SK-N-SH (cell line): ENCODE measurements around the gene LIN9. TPM values are rescaled to one million over a fixed set of nuclear protein-coding genes. Genes with fewer than 3 reads are reported as not detected.

Experiments
- CTCF ChIA-PET: fragments of 300-600, 350-600 bp; formaldehyde crosslinking; extraction: SDS; loops from one replicate; lab custom pipeline; 2021; lab: Yijun Ruan, JAX
- POLR2A ChIA-PET: fragments of 350-600 bp; sonication (Branson Sonifier 250); formaldehyde crosslinking; extraction: SDS; loops from one replicate; lab custom pipeline; 2020; ENCODE audit warnings: antibody characterized with exemption, inconsistent platforms; lab: Yijun Ruan, JAX
- DNase-seq: peaks from one replicate; pipeline ENCODE4 v3.0.0; 2012
- H2AFZ ChIP-seq: fragments of 200-600 bp; sonication (generic); 2 replicates; pipeline ENCODE4 v1.8.1; 2016; ENCODE audit warnings: antibody characterized with exemption, mild to moderate bottlenecking, low read depth
- H3F3A ChIP-seq: fragments of 200-600 bp; sonication (generic); replicated peaks from 2 replicates; pipeline ENCODE3; 2016; ENCODE audit warnings: antibody characterized with exemption, mild to moderate bottlenecking; ENCODE audit not compliant: insufficient read depth
- H3K27ac ChIP-seq, 2 experiments: fragments of 200-500 bp in 1 of 2; fragments of 200-600 bp in 1 of 2; sonication (Bioruptor generic) in 1 of 2; sonication (generic), shearing (Covaris generic) in 1 of 2; 2 replicates each; pipeline versions ENCODE4 v1.5.1 to v1.6.1; 2014 to 2016; ENCODE audit warnings: low read depth in 2 of 2, inconsistent platforms in 1 of 2, low read length in 1 of 2, mild to moderate bottlenecking in 1 of 2, mixed read lengths in 1 of 2
- H3K27me3 ChIP-seq: fragments of 200-600 bp; sonication (generic), shearing (Covaris generic); 2 replicates; pipeline ENCODE4 v1.6.1; 2016; ENCODE audit warnings: mixed run types; ENCODE audit not compliant: insufficient read depth
- H3K36me3 ChIP-seq, 2 experiments: fragments of 200-500 bp in 1 of 2; fragments of 200-600 bp in 1 of 2; sonication (Bioruptor generic) in 1 of 2; sonication (generic) in 1 of 2; replicated peaks in 1 of 2; 2 replicates each; pipeline versions ENCODE3 to v1.5.1; 2014 to 2016; ENCODE audit warnings: low read length in 1 of 2, mild to moderate bottlenecking in 1 of 2; ENCODE audit not compliant: insufficient read depth in 2 of 2, control insufficient read depth in 1 of 2
- H3K4me1 ChIP-seq, 2 experiments: fragments of 200-500 bp in 1 of 2; fragments of 200-600 bp in 1 of 2; sonication (Bioruptor generic) in 1 of 2; sonication (generic), shearing (Covaris generic) in 1 of 2; 2 replicates each; pipeline versions ENCODE4 v1.5.1 to v1.6.1; 2014 to 2016; ENCODE audit warnings: low read depth in 1 of 2, low read length in 1 of 2, mixed run types in 1 of 2; ENCODE audit not compliant: insufficient read depth in 2 of 2, control insufficient read depth in 1 of 2
- H3K4me2 ChIP-seq: fragments of 200-600 bp; sonication (generic), shearing (Covaris generic); 2 replicates; pipeline ENCODE4 v1.6.1; 2017; ENCODE audit warnings: mixed run types
- H3K4me3 ChIP-seq, 2 experiments: fragments of 200-500 bp in 1 of 2; fragments of 200-600 bp in 1 of 2; sonication (Bioruptor generic) in 1 of 2; sonication (generic), shearing (Covaris generic) in 1 of 2; 2 replicates each; pipeline versions ENCODE4 v1.5.1 to v1.8.1; 2014 to 2016; ENCODE audit warnings: low read depth in 2 of 2, inconsistent platforms in 1 of 2, low read length in 1 of 2, mild to moderate bottlenecking in 1 of 2, mixed read lengths in 1 of 2, moderate library complexity in 1 of 2
- H3K79me2 ChIP-seq: fragments of 200-600 bp; sonication (generic); 2 replicates; pipeline ENCODE4 v1.8.1; 2017; ENCODE audit warnings: mild to moderate bottlenecking; ENCODE audit not compliant: insufficient read depth
- H3K9ac ChIP-seq: fragments of 200-600 bp; sonication (generic); 2 replicates; pipeline ENCODE4 v1.6.1; 2017; ENCODE audit warnings: mixed run types
- H3K9me2 ChIP-seq: fragments of 200-600 bp; sonication (generic); 2 replicates; pipeline ENCODE4 v1.6.1; 2017; ENCODE audit warnings: mixed run types
- H3K9me3 ChIP-seq: fragments of 200-600 bp; sonication (generic); 2 replicates; pipeline ENCODE4 v1.6.1; 2017; ENCODE audit warnings: mixed run types, mild to moderate bottlenecking, moderate library complexity
- H4K20me1 ChIP-seq: fragments of 200-600 bp; sonication (generic); 2 replicates; pipeline ENCODE4 v1.6.1; 2017; ENCODE audit warnings: mild to moderate bottlenecking, mixed run types; ENCODE audit not compliant: insufficient read depth
- CTCF ChIP-seq: fragments of 200-600 bp; sonication (generic); IDR thresholded peaks from 2 replicates; pipeline ENCODE4 v1.6.1; 2017; ENCODE audit warnings: antibody characterized with exemption, mild to moderate bottlenecking, moderate library complexity
- EP300 ChIP-seq, 2 experiments: IDR thresholded peaks; 2 replicates each; pipeline versions ENCODE4 v1.4.0 to v1.6.1; 2012; ENCODE audit warnings: borderline replicate concordance in 1 of 2, low read depth in 1 of 2, low read length in 1 of 2
- GABPA ChIP-seq: IDR thresholded peaks from 2 replicates; pipeline ENCODE4 v1.4.0; 2012; ENCODE audit warnings: low read depth, mild to moderate bottlenecking
- IRF3 ChIP-seq: fragments of 150-350 bp; IDR thresholded peaks from 2 replicates; pipeline ENCODE4 v1.6.1; 2016; ENCODE audit warnings: mild to moderate bottlenecking, low read depth, low read length
- JUND ChIP-seq: IDR thresholded peaks from 2 replicates; pipeline ENCODE4 v1.4.0; 2012
- MAX ChIP-seq: IDR thresholded peaks from 2 replicates; pipeline ENCODE4 v1.4.0; 2012; ENCODE audit warnings: low read depth
- MEF2A ChIP-seq: IDR thresholded peaks from 2 replicates; pipeline ENCODE4 v1.4.0; 2012; ENCODE audit warnings: low read depth, borderline replicate concordance
- MXI1 ChIP-seq: IDR thresholded peaks from 2 replicates; pipeline ENCODE4 v1.6.1; 2012; ENCODE audit warnings: mild to moderate bottlenecking, low read depth, low read length, improper control_type of control experiment
- NRF1 ChIP-seq: IDR thresholded peaks from 2 replicates; pipeline ENCODE4 v1.6.1; 2012; ENCODE audit warnings: low read depth, mild to moderate bottlenecking, low read length
- POLR2AphosphoS5 ChIP-seq: IDR thresholded peaks from 2 replicates; pipeline ENCODE4 v1.6.1; 2012; ENCODE audit warnings: low read depth, low read length
- RAD21 ChIP-seq: IDR thresholded peaks from 2 replicates; pipeline ENCODE4 v1.6.1; 2012; ENCODE audit warnings: mild to moderate bottlenecking, low read length
- REST ChIP-seq: IDR thresholded peaks from 2 replicates; pipeline ENCODE4 v1.6.1; 2012; ENCODE audit warnings: mild to moderate bottlenecking, low read depth, low read length, moderate library complexity
- RXRA ChIP-seq: IDR thresholded peaks from 2 replicates; pipeline ENCODE4 v1.4.0; 2012; ENCODE audit warnings: low read depth, mild to moderate bottlenecking, borderline replicate concordance
- SMC3 ChIP-seq: IDR thresholded peaks from 2 replicates; pipeline ENCODE4 v1.6.1; 2012; ENCODE audit warnings: low read depth, low read length, improper control_type of control experiment
- TCF12 ChIP-seq: IDR thresholded peaks from 2 replicates; pipeline ENCODE4 v1.4.0; 2012
- USF2 ChIP-seq: fragments of 150-350 bp; IDR thresholded peaks from 2 replicates; pipeline ENCODE4 v1.6.1; 2017; ENCODE audit warnings: antibody characterized with exemption, low read length, low read depth, borderline replicate concordance
- WGBS: methylation state at CpG from one replicate; pipeline ENCODE4 v1.1.6; 2017; ENCODE audit warnings: low lambda C conversion rate; 5-methylcytosine and 5-hydroxymethylcytosine counted together
- polyA plus RNA-seq, 3 experiments: library from polyadenylated mRNA; depleted of rRNA; stranded (reverse); fragments of >200 nt; gene quantifications; 2 replicates each; pipeline ENCODE4 v1.2.3, GENCODE V29; 2012

Gene LIN9
- polyA plus RNA-seq, 1 of the 3 experiments (the other 2 are of a cell fraction): 1.7 TPM

GRCh38 chr1:226209307-226210059, 99.5 kb downstream of the LIN9 start:
- H3K27me3 ChIP-seq: no peaks in the 10 kb centered on the region
- POLR2A ChIA-PET: no interaction called here
- DNase-seq: no peak
- H3K27ac ChIP-seq: no peak overlapping the region
- H3K79me2 ChIP-seq: no peaks in the 10 kb centered on the region
- H3K4me1 ChIP-seq: no peaks in the 10 kb centered on the region
- H2AFZ ChIP-seq: no peak overlapping the region
- H3K36me3 ChIP-seq: no peaks in the 10 kb centered on the region
- no peak overlapping the region for H3K9ac ChIP-seq
- no peaks in the 10 kb centered on the region for H3K9me3 ChIP-seq
- H3K9me2 ChIP-seq: no peaks in the 10 kb centered on the region
- CTCF ChIA-PET: interaction anchor here (0.9 to 2.4 kb wide), 2 partner anchors 13 to 84 kb away, joined by 3 to 14 read pairs; no protein-coding TSS in a partner anchor
- 84% methylated on average over 12 of the region's 17 CpGs for WGBS
- H3K4me2 ChIP-seq: no peak overlapping the region
- no peak overlapping the region for H3K4me3 ChIP-seq
- no peaks in the 10 kb centered on the region for H3F3A ChIP-seq
- no peaks in the 10 kb centered on the region for H4K20me1 ChIP-seq
- no peak for TF ChIP-seq RXRA
- no peak for TF ChIP-seq POLR2AphosphoS5
- no peak for TF ChIP-seq CTCF
- TF ChIP-seq SMC3: no peak
- no peak for TF ChIP-seq JUND
- TF ChIP-seq GABPA: no peak
- TF ChIP-seq EP300 (IDR thresholded peaks at IDR 0.05; ENCODE audit: borderline replicate concordance in 1 of 2, low read depth in 1 of 2, low read length in 1 of 2): no peak

- no peaks in the 10 kb centered on the region for H3K27me3 ChIP-seq
- no peak for TF ChIP-seq GABPA
- no peak for TF ChIP-seq REST
- no peak for TF ChIP-seq IRF3
- TF ChIP-seq POLR2AphosphoS5: no peak
- TF ChIP-seq MEF2A: no peak
- no peak for TF ChIP-seq NRF1
- no peak for TF ChIP-seq MAX
- TF ChIP-seq TCF12: no peak
- no peak for TF ChIP-seq USF2
- no peak for TF ChIP-seq MXI1
- no peak for TF ChIP-seq SMC3
- TF ChIP-seq RAD21: no peak
- TF ChIP-seq, all 33 proteins: peak for 0
- H3K36me3 ChIP-seq: no peaks in the 10 kb centered on the region
- no peaks in the 10 kb centered on the region for H3K9me2 ChIP-seq
- no peak overlapping the region for H3K4me2 ChIP-seq
- no peak overlapping the region for H3K9ac ChIP-seq
- H3K27ac ChIP-seq: no peak overlapping the region
- no peaks in the 10 kb centered on the region for H3K9me3 ChIP-seq
- WGBS: 67% methylated on average over 5 of the region's 5 CpGs
- no peaks in the 10 kb centered on the region for H3K79me2 ChIP-seq
- no peaks in the 10 kb centered on the region for H3F3A ChIP-seq
- ChIA-PET CTCF (interaction anchor here (0.7 to 1.1 kb wide), 2 partner anchors 10 to 12 kb away, joined by 3 to 6 read pairs; no protein-coding TSS in a partner anchor), POLR2A (no interaction called here)
- H4K20me1 ChIP-seq: no peaks in the 10 kb centered on the region
- no peak for DNase-seq
- no peaks in the 10 kb centered on the region for H3K4me1 ChIP-seq
- H2AFZ ChIP-seq: no peak overlapping the region
- H3K4me3 ChIP-seq: no peak overlapping the region
These were observed 101.9 kb downstream of the LIN9 start for GRCh38 chr1:226207048-226207447.
